C4-2B (cell line): Measurements from ENCODE around the gene RSAD2.

Experiments used
- ZFX ChIP-seq: fragments of 450-650 bp; IDR thresholded peaks from 2 replicates; pipeline ENCODE4 v1.6.1; 2017
- TF ChIP-seq, protein P1 (sequence below): fragments of 450-650 bp; conservative IDR thresholded peaks from 2 replicates; pipeline ENCODE4 v1.5.1; 2017; ENCODE audit warnings: mild to moderate bottlenecking

GRCh38 chr2:6863792-6864191, 13.8 kb upstream of the RSAD2 start:
- TF ChIP-seq, protein P1, sequence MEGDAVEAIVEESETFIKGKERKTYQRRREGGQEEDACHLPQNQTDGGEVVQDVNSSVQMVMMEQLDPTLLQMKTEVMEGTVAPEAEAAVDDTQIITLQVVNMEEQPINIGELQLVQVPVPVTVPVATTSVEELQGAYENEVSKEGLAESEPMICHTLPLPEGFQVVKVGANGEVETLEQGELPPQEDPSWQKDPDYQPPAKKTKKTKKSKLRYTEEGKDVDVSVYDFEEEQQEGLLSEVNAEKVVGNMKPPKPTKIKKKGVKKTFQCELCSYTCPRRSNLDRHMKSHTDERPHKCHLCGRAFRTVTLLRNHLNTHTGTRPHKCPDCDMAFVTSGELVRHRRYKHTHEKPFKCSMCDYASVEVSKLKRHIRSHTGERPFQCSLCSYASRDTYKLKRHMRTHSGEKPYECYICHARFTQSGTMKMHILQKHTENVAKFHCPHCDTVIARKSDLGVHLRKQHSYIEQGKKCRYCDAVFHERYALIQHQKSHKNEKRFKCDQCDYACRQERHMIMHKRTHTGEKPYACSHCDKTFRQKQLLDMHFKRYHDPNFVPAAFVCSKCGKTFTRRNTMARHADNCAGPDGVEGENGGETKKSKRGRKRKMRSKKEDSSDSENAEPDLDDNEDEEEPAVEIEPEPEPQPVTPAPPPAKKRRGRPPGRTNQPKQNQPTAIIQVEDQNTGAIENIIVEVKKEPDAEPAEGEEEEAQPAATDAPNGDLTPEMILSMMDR = no peak
- no peak for TF ChIP-seq ZFX
